GM19328 (cell line): ENCODE data around the gene FIBP.

ENCODE experiments used
- ATAC-seq: cut with Tn5 transposase; IDR thresholded peaks from one replicate; pipeline ENCODE4 v1.9.1; 2021; ENCODE audit warnings: mild to moderate bottlenecking, moderate library complexity; ENCODE audit not compliant: unreplicated experiment

FIBP gene

GRCh38 chr11:65891219-65892136 is 3.2 kb upstream of the FIBP start:
- no peak for ATAC-seq

DNA sequence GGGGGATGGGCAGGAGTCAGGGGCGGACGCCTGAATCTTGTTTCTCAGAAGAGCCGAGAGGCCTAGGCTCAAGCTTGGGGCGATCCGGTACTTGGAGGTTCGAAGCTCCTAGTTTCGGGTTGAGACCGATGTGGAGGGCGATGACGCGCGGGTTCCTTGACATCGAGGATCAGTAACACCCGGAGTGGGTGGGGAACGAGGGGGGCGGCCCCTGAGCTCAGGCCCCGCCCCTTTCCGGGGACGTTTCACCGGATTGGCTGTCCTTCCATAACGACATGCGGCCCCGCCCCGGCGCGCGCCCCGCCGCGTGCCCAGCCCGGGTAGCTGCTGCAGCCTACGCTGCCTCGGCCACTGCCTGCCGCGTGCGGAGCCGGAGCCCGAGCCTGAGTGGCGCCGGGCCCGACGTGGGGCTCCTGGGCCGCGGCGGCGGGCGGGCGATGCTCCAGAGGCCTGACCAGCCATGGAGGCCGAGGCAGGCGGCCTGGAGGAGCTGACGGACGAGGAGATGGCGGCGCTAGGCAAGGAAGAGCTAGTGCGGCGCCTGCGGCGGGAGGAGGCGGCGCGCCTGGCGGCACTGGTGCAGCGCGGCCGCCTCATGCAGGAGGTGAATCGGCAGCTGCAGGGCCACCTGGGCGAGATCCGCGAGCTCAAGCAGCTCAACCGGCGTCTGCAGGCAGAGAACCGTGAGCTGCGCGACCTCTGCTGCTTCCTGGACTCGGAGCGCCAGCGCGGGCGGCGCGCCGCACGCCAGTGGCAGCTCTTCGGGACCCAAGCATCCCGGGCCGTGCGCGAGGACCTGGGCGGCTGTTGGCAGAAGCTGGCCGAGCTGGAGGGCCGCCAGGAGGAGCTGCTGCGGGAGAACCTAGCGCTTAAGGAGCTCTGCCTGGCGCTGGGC is 2.3 kb upstream of the FIBP start, which contains the start of gene CCDC85B:
Gene CCDC85B (plus strand): TSS at position 350 of the 895 bp plus-strand sequence. CDS start 111 bp downstream, at position 461.
- peak; percentile 63 for ATAC-seq

- ATAC-seq = no peak
Measured at GRCh38 chr11:65887723-65888162, 528 bp downstream of the FIBP start.

DNA sequence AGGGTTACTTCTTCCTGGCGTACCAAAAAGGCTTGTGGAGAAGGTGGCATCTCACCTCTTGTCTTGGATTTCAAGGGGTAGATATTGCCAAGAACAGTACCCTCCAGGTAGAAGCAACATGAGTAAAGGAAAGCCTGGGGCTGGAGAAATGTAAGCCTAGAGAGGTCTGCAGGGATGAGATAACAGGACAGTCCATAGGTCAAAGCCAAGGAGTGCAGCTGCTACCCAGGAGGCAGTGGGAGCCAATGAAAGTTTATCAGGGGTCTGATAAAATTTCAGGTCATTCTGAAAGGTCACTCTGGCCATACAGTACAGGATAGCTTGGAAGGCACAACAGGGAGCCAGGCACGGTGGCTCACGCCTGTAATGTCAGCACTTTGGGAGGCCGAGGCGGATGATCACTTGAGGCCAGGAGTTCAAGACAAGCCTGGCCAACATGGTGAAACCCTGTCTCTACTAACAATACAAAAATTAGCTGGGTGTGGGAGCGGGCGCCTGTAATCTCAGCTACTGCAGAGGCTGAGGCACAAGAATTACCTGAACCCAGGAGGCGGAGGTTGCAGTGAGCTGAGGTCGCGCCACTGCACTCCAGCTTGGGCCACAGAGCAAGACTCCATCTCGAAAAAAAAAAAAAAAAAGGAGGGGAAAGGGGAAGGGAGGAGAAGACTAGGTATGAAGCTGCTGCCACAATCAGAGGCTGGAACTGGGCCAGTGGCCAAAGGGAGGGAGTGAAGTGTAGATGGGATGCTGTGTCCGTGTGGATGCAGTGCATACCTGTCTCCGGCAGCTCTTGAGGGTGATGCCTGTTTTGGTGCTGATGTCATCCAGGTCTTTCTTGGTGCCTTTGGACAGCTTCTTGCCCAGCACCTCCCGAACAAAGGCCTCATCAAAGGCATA is 1.2 kb downstream of the FIBP start:
- no peak for ATAC-seq

GRCh38 chr11:65885808-65886536 is 2.3 kb downstream of the FIBP start:
- ATAC-seq = no peak

- ATAC-seq = no peak
Measured at GRCh38 chr11:65885231-65885630, 3.0 kb downstream of the FIBP start.

- ATAC-seq = no peak
Measured at GRCh38 chr11:65884716-65885092, 3.6 kb downstream of the FIBP start.

GRCh38 chr11:65883786-65884715 is 4.2 kb downstream of the FIBP start:
- no peak for ATAC-seq

- no peak for ATAC-seq
Measured at GRCh38 chr11:65883058-65883761, 5.1 kb downstream of the FIBP start.

GRCh38 chr11:65882120-65883057 is 5.9 kb downstream of the FIBP start:
- no peak for ATAC-seq

DNA sequence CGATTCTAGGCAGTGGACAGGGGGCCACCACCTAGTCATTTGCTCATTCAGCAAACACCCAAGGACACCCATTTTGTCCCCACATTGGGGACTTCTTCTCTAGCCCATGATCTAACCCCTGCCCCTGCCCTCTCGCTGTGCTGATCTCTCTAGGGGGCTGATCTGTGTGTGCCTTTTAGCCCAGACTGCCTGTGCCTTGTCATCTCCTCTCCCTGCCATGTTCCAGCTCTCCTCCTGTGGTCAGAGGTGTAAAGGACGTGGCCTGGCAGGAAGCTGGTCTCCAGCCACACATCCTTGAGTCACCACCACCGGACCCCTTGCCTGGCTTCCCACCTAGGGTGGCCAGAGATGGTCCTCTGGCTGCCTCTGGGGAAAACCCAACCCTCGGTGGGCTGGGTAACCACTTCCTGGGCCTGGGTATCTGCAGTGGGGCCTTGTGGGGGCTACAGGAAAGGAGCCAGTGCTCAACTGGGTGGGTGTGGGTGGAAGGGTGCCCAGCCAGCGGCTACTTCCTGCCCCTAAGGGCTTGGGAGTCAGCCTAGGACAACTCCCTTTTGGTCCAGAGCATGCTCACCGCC is 7.3 kb downstream of the FIBP start:
- no peak for ATAC-seq

GRCh38 chr11:65880027-65880426 is 8.2 kb downstream of the FIBP start:
- ATAC-seq = no peak

- no peak for ATAC-seq
Measured at GRCh38 chr11:65879617-65880016, 8.7 kb downstream of the FIBP start, which contains the start of gene CTSW. TSS of gene CTSW (plus strand) at chr11:65879837. CDS start at chr11:65879855, 18 bp downstream.

- ATAC-seq = peak; percentile 81
Measured at GRCh38 chr11:65873318-65874156, 14.7 kb downstream of the FIBP start.

DNA sequence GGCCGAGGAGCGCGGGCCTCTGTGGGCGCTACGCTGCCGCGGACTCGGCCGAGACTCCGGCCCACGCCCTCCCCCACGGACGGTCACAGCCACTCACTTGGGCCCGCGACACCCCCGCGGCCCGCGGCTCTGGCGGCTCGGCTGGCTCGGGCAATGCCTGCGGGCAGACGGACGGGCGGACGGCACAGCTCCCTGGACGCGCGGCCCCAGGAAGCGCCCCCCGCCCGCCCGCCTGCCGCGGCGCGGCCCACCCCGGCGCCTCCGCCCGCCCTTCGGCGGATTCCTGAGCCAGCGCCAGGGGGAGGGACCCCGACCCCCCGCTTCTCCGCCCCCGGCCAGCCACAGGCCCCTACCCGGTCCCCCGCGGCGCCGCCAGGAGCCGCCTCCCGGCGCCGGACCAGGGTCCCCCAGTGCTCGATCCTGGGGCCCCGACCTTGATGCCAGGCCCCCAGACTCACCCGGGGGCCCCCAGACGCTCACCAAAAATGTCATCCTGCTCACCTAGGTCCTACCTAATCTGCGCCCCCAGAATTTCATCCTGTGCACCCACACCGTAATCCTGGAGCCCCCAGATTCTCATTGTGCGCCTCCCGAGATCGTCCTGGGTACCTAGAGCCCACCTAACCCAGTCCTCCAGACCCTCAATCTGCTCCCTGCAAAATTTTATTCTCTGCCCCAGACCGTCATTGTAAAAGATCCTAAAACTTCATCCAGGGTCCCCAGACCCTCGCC is 15.5 kb downstream of the FIBP start, which contains the start of gene EFEMP2:
Gene EFEMP2 (minus strand): TSS at position 215 of the 732 bp plus-strand sequence. CDS start 446 bp downstream, outside the sequence.
- no peak for ATAC-seq
